Small intestine (tissue), 7 donors: ENCODE data around the gene ANO7. TPM values are rescaled to one million over a fixed set of nuclear protein-coding genes. Genes with fewer than 3 reads are reported as not detected.

Experiments used
- DNase-seq, 2 donors: peaks; one replicate each; pipeline versions ENCODE4 v3.0.0 to v3.0.0-alpha.2; 2013
- FAIRE-seq: peaks from 2 replicates; lab custom pipeline; 2012; peaks lifted over from hg19 to GRCh38; lab: Jason Lieb, UNC
- H3K27ac ChIP-seq, 3 donors: one replicate each; pipeline ENCODE4 v1.5.1; 2013; ENCODE audit warnings: low read length in 2 of 3, mild to moderate bottlenecking in 2 of 3, control low read depth in 1 of 3, inconsistent platforms in 1 of 3, low read depth in 1 of 3, moderate library complexity in 1 of 3
- H3K27me3 ChIP-seq, 3 donors: one replicate each; pipeline ENCODE4 v1.6.1; 2013; ENCODE audit warnings: low read length in 3 of 3, inconsistent platforms in 1 of 3; ENCODE audit not compliant: control insufficient read depth in 3 of 3, insufficient read depth in 3 of 3
- H3K36me3 ChIP-seq, 3 donors: one replicate each; pipeline ENCODE4 v1.6.1; 2013; ENCODE audit warnings: low read length in 3 of 3, inconsistent platforms in 1 of 3, low read depth in 1 of 3, mild to moderate bottlenecking in 1 of 3, moderate library complexity in 1 of 3; ENCODE audit not compliant: control insufficient read depth in 3 of 3, insufficient read depth in 2 of 3
- H3K4me1 ChIP-seq, 3 donors: one replicate each; pipeline ENCODE4 v1.6.1; 2013; ENCODE audit warnings: low read length in 2 of 3, inconsistent platforms in 1 of 3, low read depth in 1 of 3, mild to moderate bottlenecking in 1 of 3, moderate library complexity in 1 of 3; ENCODE audit not compliant: control insufficient read depth in 3 of 3, insufficient read depth in 2 of 3
- H3K4me3 ChIP-seq, 3 donors: one replicate each; pipeline ENCODE4 v1.5.1; 2013; ENCODE audit warnings: low read length in 3 of 3, control low read depth in 1 of 3, inconsistent platforms in 1 of 3, low read depth in 1 of 3, mild to moderate bottlenecking in 1 of 3, moderate library complexity in 1 of 3
- H3K9me3 ChIP-seq, 2 donors: one replicate each; pipeline ENCODE4 v1.6.1; 2013; ENCODE audit warnings: low read depth in 1 of 2, low read length in 1 of 2; ENCODE audit not compliant: control insufficient read depth in 2 of 2, insufficient read depth in 1 of 2
- WGBS, 3 donors: extraction: QIAGEN DNeasy Blood & Tissue Kit; methylation state at CpG; one replicate each; pipeline ENCODE4 v1.1.7; 2013; 5-methylcytosine and 5-hydroxymethylcytosine counted together
- polyA plus RNA-seq, 4 donors: library from polyadenylated mRNA; stranded (reverse) in 3 of 4; unstranded in 1 of 4; fragments of 200-250 nt in 3 of 4; fragments of 120-200 nt in 1 of 4; gene quantifications; one replicate each; pipeline versions ENCODE4 v1.2.1 to v1.2.3, GENCODE V29; 2013
- donor health status: healthy with polysubstance abuse.
- donor health status: control.
- donor health status: control.
- donor health status: Bipolar disorder and iron deficiency.
- donor health status: healthy.

ANO7 gene
- polyA plus RNA-seq, 4 donors: 1.1 to 40.0 (median 5.9) TPM

- FAIRE-seq (no peak), DNase-seq (no peak)
- Histone ChIP-seq H3K9me3 (no peaks in the 10 kb centered on the region), H3K27me3 (no peaks in the 10 kb centered on the region), H3K4me1 (peaks cover 2 to 5% (median 3%) of the 10 kb centered on the region in 3 donors), H3K27ac (no peak overlapping the region), H3K36me3 (peaks cover 0 to 9% (median 0%) of the 10 kb centered on the region in 3 donors), H3K4me3 (no peak overlapping the region)
- WGBS, 3 donors: 96 to 99% (median 97%) methylated on average over 3 of the region's 3 CpGs
Observed at GRCh38 chr2:241147336-241147735, 41.1 kb upstream of the ANO7 start.

- no peak overlapping the region for H3K27ac ChIP-seq
- H3K4me1 ChIP-seq: peaks cover 2 to 5% (median 3%) of the 10 kb centered on the region in 3 donors
- WGBS, 3 donors: 61 to 81% (median 69%) methylated on average over 4 of the region's 4 CpGs
- peak overlapping the region in 2 of 3 donors; percentile 86 to 99 for H3K4me3 ChIP-seq
- H3K27me3 ChIP-seq: no peaks in the 10 kb centered on the region
- H3K9me3 ChIP-seq: no peaks in the 10 kb centered on the region
- no peak for FAIRE-seq
- DNase-seq: no peak
- H3K36me3 ChIP-seq: peaks cover 0 to 8% (median 0%) of the 10 kb centered on the region in 3 donors
Observed at GRCh38 chr2:241148239-241148638, 40.2 kb upstream of the ANO7 start.

DNA sequence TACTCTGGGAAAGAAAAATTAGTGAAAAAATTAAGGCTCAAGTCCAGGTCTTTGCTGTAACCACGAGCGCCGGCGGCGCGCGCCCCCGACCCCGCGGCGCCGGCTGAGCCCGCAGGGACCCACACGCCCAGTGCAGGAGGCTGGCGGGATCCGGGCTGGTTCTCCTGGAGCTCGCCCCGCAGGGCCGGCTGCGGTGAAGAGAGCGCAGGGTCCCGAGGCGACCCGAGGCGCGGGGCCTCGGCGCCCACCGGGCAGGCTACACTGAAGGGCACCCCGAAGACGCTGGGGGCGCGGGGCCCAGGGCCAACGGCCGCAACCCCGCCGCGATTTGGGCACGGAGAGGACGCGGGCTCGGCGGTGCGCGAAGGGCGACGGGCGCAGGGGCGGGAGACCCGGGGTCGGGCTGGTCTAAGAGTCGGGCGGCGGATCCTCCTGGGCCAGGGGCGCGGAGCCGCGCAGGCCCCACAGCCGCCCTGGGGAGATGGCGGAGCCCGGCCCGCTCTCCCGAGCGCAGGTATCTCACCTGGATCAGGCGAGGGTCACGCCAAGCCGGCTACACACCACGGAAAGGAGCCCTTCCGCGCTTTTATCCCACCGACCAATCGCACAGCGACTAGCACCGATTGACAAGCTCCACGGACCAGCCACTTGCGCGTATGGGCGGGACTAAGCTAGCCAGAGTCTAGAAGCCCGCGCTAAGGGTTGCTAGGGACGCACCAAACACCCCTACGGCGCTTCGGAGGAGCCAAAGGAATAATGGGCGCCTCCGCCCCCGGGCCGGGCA, 39.4 kb upstream of the ANO7 start, which contains the start of gene PASK:
Gene PASK (minus strand): TSS at position 582 of the 784 bp plus-strand sequence. CDS start 6,440 bp downstream, outside the sequence.
- DNase-seq (peak; percentile 97 to 98), FAIRE-seq (no peak)
- Histone ChIP-seq H3K9me3 (no peaks in the 10 kb centered on the region), H3K4me1 (peaks cover 2 to 5% (median 3%) of the 10 kb centered on the region in 3 donors), H3K27ac (peak within 1 kb of the TSS; percentile 16 to 77 (median 38)), H3K27me3 (no peaks in the 10 kb centered on the region), H3K36me3 (peaks cover 0 to 13% (median 2%) of the 10 kb centered on the region in 3 donors), H3K4me3 (peak within 1 kb of the TSS; percentile 86 to 99 (median 94))
- WGBS, 3 donors: 0 to 1% (median 0%) methylated on average over 63 to 88 of the region's 88 CpGs

- Histone ChIP-seq H3K4me1 (peaks cover 2 to 5% (median 3%) of the 10 kb centered on the region in 3 donors), H3K9me3 (no peaks in the 10 kb centered on the region), H3K27me3 (no peaks in the 10 kb centered on the region), H3K4me3 (peak overlapping the region; percentile 63 to 99 (median 86)), H3K27ac (peak overlapping the region; percentile 16 to 77 (median 38)), H3K36me3 (peaks cover 0 to 10% (median 2%) of the 10 kb centered on the region in 3 donors)
- DNase-seq (no peak), FAIRE-seq (no peak)
- WGBS, 3 donors: 0 to 1% (median 0%) methylated on average over 23 of the region's 23 CpGs
Observed at GRCh38 chr2:241149675-241149924, 38.9 kb upstream of the ANO7 start.

DNA sequence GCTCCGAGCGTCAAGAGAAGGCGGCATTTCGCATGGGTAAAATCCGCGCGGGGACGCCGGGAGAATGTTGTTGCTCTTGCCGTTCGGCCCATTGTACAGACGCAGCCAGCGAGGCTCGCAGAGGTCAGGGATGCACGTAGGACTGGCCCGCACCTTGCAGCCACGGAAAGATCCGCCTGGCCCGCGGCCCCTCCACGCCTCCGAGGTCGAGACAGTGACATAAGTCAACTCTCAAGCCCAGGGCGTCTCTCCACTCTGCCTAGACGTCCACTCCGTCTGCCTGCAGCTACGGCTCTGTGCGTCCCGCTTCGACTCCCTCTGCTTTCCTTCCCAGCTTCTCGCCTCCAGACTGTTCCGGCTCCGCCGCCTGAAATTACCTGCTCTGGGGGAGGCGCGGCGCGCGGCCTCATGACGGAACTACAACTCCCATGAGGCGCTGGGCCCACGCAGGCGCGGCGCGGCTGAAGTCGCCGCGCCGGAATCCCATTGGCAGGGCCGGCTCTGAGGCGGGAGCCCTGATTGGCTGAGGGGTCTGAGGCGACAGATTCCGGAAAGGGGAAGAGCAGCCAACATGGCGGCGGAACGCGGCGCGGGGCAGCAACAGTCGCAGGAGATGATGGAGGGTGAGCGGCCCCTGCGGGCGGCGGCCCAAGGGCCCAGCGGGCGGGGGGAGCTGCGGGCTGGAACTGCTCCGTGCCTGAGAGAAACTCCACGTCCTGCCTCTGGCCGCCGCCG, 38.4 kb upstream of the ANO7 start, which contains the start of gene PPP1R7:
Gene PPP1R7 (plus strand): TSS at position 543 of the 735 bp plus-strand sequence. CDS start 29 bp downstream, at position 572.
- Histone ChIP-seq H3K4me3 (peak within 1 kb of the TSS; percentile 86 to 99 (median 94)), H3K4me1 (peaks cover 2 to 5% (median 3%) of the 10 kb centered on the region in 3 donors), H3K27me3 (no peaks in the 10 kb centered on the region), H3K27ac (peak within 1 kb of the TSS; percentile 16 to 77 (median 38)), H3K9me3 (no peaks in the 10 kb centered on the region), H3K36me3 (peaks cover 2 to 11% (median 2%) of the 10 kb centered on the region in 3 donors)
- WGBS, 3 donors: 0 to 1% (median 0%) methylated on average over 70 to 73 of the region's 73 CpGs
- no peak for FAIRE-seq
- DNase-seq: peak; percentile 96

- Histone ChIP-seq H3K4me1 (peaks cover 2 to 5% (median 3%) of the 10 kb centered on the region in 3 donors), H3K4me3 (peak overlapping the region; percentile 50 to 99 (median 94)), H3K9me3 (no peaks in the 10 kb centered on the region), H3K36me3 (peaks cover 2 to 16% (median 2%) of the 10 kb centered on the region in 3 donors), H3K27me3 (no peaks in the 10 kb centered on the region), H3K27ac (peak overlapping the region in 2 of 3 donors; percentile 8 to 48)
- WGBS, 3 donors: 4 to 9% (median 8%) methylated on average over 26 to 37 of the region's 37 CpGs
- peak; percentile 24 to 25 for DNase-seq
- FAIRE-seq: no peak
Observed at GRCh38 chr2:241150660-241151530, 37.6 kb upstream of the ANO7 start.

GRCh38 chr2:241151934-241152660, 36.4 kb upstream of the ANO7 start:
- Histone ChIP-seq H3K36me3 (peaks cover 2 to 25% (median 2%) of the 10 kb centered on the region in 3 donors), H3K4me3 (no peak overlapping the region), H3K4me1 (peaks cover 2 to 5% (median 3%) of the 10 kb centered on the region in 3 donors), H3K27me3 (no peaks in the 10 kb centered on the region), H3K27ac (no peak overlapping the region), H3K9me3 (no peaks in the 10 kb centered on the region)
- WGBS, 3 donors: 79 to 86% (median 81%) methylated on average over 8 of the region's 8 CpGs
- FAIRE-seq (no peak), DNase-seq (no peak)
